ENCODE results near the gene NAPEPLD. TPM values are rescaled to one million over a fixed set of nuclear protein-coding genes. Genes with fewer than 3 reads are reported as not detected.
"Not testable (repeated sequence)": the region's sequence is repeated elsewhere in the genome, so short reads cannot be mapped to it uniquely, and the experiment has no call there.

The NAPEPLD gene
- total RNA-seq, 2 experiments from 2014 or later: 13.5 to 15.4 TPM

DNA sequence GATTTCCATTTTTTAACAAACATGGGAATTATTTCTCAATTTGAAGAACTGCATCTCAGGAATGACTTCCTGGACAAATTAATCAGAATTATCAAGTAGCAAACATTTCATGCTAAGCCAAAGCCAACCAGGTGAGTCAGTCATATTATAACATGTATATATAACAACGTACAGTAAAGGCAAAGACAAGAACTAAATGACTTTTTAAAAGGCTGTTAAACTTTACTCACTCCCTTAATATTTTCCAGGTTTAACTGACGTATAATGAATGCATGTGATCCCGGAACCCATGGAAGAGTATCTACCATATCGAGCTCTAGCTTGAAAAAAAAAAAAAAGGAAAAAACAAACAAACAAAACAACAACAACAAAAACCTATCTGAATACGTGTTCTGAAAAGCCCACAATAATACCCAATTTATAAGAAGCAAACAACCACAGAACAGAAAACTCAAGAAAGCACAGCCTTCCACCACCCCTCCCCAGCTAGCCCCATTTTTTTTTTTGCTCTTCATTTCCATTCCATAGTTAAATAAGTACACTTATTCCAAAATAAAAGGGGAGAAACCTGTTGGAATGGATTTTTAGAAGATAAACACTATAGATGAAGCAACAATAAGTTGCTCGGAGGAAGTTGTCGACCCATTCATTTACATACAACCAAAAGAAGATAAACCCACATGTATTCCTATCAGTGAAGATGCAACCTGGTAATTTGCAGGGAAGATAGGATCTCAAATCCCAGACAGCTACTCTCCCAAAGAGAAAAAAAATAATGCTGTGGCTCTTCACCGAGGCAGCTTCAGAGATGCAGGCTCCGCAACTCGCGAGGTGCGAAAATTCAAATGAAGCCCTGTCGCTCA lies 537 bp downstream of the NAPEPLD start:
- ChIA-PET POLR2A (interaction anchor here (0.6 to 1.0 kb wide), 5 partner anchors 69 to 265 kb away, joined by 3 read pairs; no protein-coding TSS in a partner anchor), CTCF (ENCODE audit: unreplicated experiment) (interaction anchor here (0.6 kb wide), 1 partner anchor 21 kb away, joined by 3 read pairs; no protein-coding TSS in a partner anchor)
- peaks cover 24% of the 10 kb centered on the region; the same call in 1 of the 2 replicates for H3K79me2 ChIP-seq (ENCODE audit: insufficient read depth, low read depth, low read length)

DNA sequence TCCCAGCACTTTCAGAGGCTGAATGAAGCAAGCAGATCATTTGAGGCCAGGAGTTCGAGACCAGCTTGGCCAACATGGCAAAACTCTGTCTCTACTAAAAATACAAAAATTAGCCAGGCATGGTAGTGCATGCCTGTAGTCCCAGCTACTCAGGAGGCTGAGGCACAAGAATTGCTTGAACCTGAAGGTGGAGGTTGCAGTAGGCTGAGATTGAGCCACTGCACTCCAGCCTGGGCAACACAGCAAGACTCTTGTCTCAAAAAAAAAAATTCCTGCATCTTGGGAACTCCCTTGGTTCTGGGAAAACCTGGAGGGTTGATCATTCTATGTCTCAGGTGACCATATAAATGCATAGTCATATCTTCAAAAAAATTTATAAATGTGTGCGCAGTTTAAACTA lies 4.1 kb downstream of the NAPEPLD start:
- H4K20me1 ChIP-seq (ENCODE audit: insufficient read depth, low read length); H3K27ac ChIP-seq (ENCODE audit: low read depth, low read length, poor library complexity, severe bottlenecking); BruUV-seq (replicated peaks); H3K9me3 ChIP-seq (ENCODE audit: low read length); H3K4me2 ChIP-seq (ENCODE audit: low read length); H3K36me3 ChIP-seq (ENCODE audit: insufficient read depth, low read length); H3K4me3 ChIP-seq (ENCODE audit: low read depth, low read length, poor library complexity, severe bottlenecking); CTCF ChIA-PET (ENCODE audit: unreplicated experiment); H2AFZ ChIP-seq (ENCODE audit: low read length); DNase-seq (ENCODE audit: low spot score); H3K9me2 ChIP-seq (ENCODE audit: insufficient read depth, low read length); POLR2A ChIA-PET; intact Hi-C loops (cut with micrococcal nuclease; ENCODE audit: unreplicated experiment): not testable (repeated sequence)
- Histone ChIP-seq H3K79me2 (ENCODE audit: insufficient read depth, low read depth, low read length) (peaks cover 24% of the 10 kb centered on the region; the same call in 1 of the 2 replicates), H3K4me1 (ENCODE audit: insufficient read depth, low read length, poor library complexity, severe bottlenecking) (peaks cover 19% of the 10 kb centered on the region)

More for the DNA sequence above, 537 bp downstream of the NAPEPLD start:
- no peaks in the 10 kb centered on the region; the same call in 1 of the 2 replicates for H4K20me1 ChIP-seq (ENCODE audit: insufficient read depth, low read length)
- DNase-seq (ENCODE audit: low spot score): no peak
- BruUV-seq (replicated peaks): no TSS peak
- H2AFZ ChIP-seq (ENCODE audit: low read length): peak overlapping the region; percentile 90
- no peaks in the 10 kb centered on the region for H3K9me3 ChIP-seq (ENCODE audit: low read length)
- peak overlapping the region; percentile 79 for H3K4me3 ChIP-seq (ENCODE audit: low read depth, low read length, poor library complexity, severe bottlenecking)
- no peaks in the 10 kb centered on the region for H3K36me3 ChIP-seq (ENCODE audit: insufficient read depth, low read length)
- intact Hi-C loops (cut with micrococcal nuclease; ENCODE audit: unreplicated experiment): no loop called here
- H3K9me2 ChIP-seq (ENCODE audit: insufficient read depth, low read length): no peaks in the 10 kb centered on the region
- peak overlapping the region; percentile 63 for H3K27ac ChIP-seq (ENCODE audit: low read depth, low read length, poor library complexity, severe bottlenecking)
- TF ChIP-seq, protein P1, sequence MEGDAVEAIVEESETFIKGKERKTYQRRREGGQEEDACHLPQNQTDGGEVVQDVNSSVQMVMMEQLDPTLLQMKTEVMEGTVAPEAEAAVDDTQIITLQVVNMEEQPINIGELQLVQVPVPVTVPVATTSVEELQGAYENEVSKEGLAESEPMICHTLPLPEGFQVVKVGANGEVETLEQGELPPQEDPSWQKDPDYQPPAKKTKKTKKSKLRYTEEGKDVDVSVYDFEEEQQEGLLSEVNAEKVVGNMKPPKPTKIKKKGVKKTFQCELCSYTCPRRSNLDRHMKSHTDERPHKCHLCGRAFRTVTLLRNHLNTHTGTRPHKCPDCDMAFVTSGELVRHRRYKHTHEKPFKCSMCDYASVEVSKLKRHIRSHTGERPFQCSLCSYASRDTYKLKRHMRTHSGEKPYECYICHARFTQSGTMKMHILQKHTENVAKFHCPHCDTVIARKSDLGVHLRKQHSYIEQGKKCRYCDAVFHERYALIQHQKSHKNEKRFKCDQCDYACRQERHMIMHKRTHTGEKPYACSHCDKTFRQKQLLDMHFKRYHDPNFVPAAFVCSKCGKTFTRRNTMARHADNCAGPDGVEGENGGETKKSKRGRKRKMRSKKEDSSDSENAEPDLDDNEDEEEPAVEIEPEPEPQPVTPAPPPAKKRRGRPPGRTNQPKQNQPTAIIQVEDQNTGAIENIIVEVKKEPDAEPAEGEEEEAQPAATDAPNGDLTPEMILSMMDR (conservative IDR thresholded peaks at IDR 0.05; ENCODE audit: low read length): no peak
- no peak for TF ChIP-seq EZH2phosphoT487 (IDR thresholded peaks at IDR 0.05; ENCODE audit: borderline replicate concordance, low read depth, low read length)
- H3K4me2 ChIP-seq (ENCODE audit: low read length): peak overlapping the region; percentile 97
- peaks cover 24% of the 10 kb centered on the region for H3K4me1 ChIP-seq (ENCODE audit: insufficient read depth, low read length, poor library complexity, severe bottlenecking)

DNA sequence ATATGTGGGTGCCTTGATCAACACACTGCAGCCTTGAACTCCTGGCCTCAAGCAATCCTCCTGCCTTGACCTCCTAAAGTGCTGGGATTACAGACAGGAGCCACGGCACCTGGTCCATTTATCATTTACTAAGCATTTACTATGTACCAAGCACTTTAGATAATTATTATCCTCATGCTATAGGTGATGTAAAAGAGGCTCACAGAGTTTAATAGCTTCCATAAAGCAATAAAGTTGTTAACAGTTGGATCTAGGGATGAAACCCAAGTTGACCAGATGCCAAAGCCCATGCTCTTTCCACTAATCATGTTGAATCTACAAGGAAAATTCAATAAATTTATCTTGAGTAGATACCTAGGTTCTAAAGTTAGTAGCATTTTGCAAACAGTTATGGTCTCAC lies 5.0 kb downstream of the NAPEPLD start:
- no peak overlapping the region for H3K4me3 ChIP-seq (ENCODE audit: low read depth, low read length, poor library complexity, severe bottlenecking)
- no peaks in the 10 kb centered on the region for H3K36me3 ChIP-seq (ENCODE audit: insufficient read depth, low read length)
- no peak for DNase-seq (ENCODE audit: low spot score)
- no peaks in the 10 kb centered on the region for H3K9me3 ChIP-seq (ENCODE audit: low read length)
- H4K20me1 ChIP-seq (ENCODE audit: insufficient read depth, low read length): no peaks in the 10 kb centered on the region; the same call in 1 of the 2 replicates
- H3K27ac ChIP-seq (ENCODE audit: low read depth, low read length, poor library complexity, severe bottlenecking): no peak overlapping the region
- H3K9me2 ChIP-seq (ENCODE audit: insufficient read depth, low read length): no peaks in the 10 kb centered on the region
- POLR2A ChIA-PET: interaction anchor here (0.6 kb wide), 1 partner anchor 23 kb away, joined by 3 read pairs; no protein-coding TSS in a partner anchor
- H2AFZ ChIP-seq (ENCODE audit: low read length): no peak overlapping the region
- H3K4me1 ChIP-seq (ENCODE audit: insufficient read depth, low read length, poor library complexity, severe bottlenecking): peaks cover 14% of the 10 kb centered on the region
- CTCF ChIA-PET (ENCODE audit: unreplicated experiment): no interaction called here
- peaks cover 24% of the 10 kb centered on the region; the same call in 1 of the 2 replicates for H3K79me2 ChIP-seq (ENCODE audit: insufficient read depth, low read depth, low read length)
- no peak overlapping the region for H3K4me2 ChIP-seq (ENCODE audit: low read length)
- intact Hi-C loops (cut with micrococcal nuclease; ENCODE audit: unreplicated experiment): no loop called here
- TF ChIP-seq EZH2phosphoT487 (IDR thresholded peaks at IDR 0.05; ENCODE audit: borderline replicate concordance, low read depth, low read length): no peak
- TF ChIP-seq, protein P1 (conservative IDR thresholded peaks at IDR 0.05; ENCODE audit: low read length): no peak
- no TSS peak for BruUV-seq (replicated peaks)

Data from OCI-LY7 (cell line).